Non-pigmented ciliary epithelial cell (primary cell): ENCODE measurements around the gene SLC20A1.
"Not testable (repeated sequence)": the region's sequence is repeated elsewhere in the genome, so short reads cannot be mapped to it uniquely, and the experiment has no call there.

Experiments
- DNase-seq: peaks from one replicate; pipeline ENCODE4 v3.0.0-alpha.2; 2010; ENCODE audit warnings: low read depth

The SLC20A1 gene

GRCh38 chr2:112646791-112647689 lies 1.3 kb downstream of the SLC20A1 start:
- DNase-seq = no peak

DNA sequence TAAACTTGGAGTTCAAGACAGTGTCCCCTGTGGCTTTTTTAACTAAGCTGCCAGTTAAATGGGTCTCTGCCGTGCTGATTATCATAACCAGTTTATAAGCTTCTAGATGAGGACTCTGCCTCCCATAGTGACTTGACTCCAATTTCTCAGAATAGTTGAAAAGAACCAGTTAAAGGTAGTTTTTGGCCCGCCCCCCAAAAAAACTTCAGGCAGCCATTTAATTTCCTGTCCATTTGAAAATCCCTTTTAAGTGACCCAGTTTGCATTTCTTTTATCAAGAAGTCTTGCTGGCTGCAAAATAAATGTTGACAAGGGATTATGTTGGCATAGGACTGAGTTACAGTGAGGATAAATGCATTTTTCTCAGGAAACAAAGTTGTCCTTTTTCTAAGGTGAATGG lies 2.3 kb downstream of the SLC20A1 start:
- DNase-seq = no peak

- DNase-seq = no peak
Observed at GRCh38 chr2:112656679-112657078, 10.9 kb downstream of the SLC20A1 start.

- DNase-seq = no peak
Observed at GRCh38 chr2:112658301-112658700, 12.6 kb downstream of the SLC20A1 start.

DNA sequence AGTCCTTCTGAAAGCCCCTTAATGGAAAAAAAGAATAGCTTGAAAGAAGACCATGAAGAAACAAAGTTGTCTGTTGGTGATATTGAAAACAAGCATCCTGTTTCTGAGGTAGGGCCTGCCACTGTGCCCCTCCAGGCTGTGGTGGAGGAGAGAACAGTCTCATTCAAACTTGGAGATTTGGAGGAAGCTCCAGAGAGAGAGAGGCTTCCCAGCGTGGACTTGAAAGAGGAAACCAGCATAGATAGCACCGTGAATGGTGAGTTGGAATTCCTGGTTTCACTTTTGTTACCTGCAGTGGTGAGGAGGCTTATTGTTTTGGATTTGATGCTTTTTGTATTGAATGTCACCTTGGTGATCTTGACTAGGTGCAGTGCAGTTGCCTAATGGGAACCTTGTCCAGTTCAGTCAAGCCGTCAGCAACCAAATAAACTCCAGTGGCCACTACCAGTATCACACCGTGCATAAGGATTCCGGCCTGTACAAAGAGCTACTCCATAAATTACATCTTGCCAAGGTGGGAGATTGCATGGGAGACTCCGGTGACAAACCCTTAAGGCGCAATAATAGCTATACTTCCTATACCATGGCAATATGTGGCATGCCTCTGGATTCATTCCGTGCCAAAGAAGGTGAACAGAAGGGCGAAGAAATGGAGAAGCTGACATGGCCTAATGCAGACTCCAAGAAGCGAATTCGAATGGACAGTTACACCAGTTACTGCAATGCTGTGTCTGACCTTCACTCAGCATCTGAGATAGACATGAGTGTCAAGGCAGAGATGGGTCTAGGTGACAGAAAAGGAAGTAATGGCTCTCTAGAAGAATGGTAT lies 13.3 kb downstream of the SLC20A1 start:
- no peak for DNase-seq

DNA sequence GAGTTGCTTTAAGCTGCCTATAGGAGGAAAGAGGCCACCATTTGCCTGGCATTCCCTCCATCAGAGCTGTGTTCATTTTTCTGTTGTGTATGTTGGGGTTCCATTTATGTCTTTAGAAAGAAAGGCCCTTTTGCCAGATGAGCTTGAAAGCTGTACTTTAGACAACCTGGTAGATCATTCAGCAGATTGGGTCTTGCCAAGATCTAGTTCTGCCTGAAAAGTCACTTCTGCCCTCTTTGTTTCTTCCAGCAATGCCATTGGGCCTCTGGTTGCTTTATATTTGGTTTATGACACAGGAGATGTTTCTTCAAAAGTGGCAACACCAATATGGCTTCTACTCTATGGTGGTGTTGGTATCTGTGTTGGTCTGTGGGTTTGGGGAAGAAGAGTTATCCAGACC lies 14.4 kb downstream of the SLC20A1 start:
- no peak for DNase-seq

- DNase-seq = no peak
Observed at GRCh38 chr2:112661656-112662305, 16.0 kb downstream of the SLC20A1 start.

GRCh38 chr2:112662704-112663103 lies 17.0 kb downstream of the SLC20A1 start:
- no peak for DNase-seq

DNA sequence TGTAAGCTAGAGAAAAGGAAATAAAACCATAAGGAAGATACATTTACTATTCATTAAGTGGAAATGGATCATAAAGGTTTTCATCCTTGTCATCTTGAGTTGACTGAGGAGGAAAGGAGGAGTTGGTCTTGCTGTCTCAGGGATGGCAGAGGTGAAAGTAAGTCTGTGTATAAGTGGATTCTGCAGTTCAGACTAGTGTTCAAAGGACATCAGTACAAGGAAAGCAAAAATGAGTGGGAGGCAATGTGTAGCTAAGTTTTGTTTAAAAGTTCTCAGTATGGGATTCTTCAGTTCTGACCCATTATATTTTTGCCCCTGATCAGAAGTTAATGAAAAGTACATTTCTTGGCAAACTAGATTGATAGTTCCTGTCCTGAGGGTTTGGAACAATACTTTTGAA lies 18.9 kb downstream of the SLC20A1 start:
- no peak for DNase-seq

- no peak for DNase-seq
Observed at GRCh38 chr2:112665113-112665780, 19.5 kb downstream of the SLC20A1 start.

DNA sequence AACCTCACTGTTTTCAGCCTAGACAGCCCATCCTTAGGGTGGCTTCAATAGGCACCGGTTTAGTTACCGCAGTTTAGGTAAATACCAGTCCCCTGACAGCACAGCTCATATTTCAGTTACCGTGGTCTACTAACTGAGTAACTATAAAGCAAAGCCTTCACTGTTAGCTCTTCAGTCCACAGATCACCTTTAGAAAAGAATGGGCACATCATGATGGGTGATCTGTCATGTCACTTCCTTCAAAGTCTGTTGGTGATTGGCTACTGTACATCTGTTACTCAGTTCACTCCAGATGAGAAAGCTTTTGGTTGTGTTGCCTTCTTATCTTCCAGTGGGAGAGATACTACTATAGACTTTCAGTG lies 21.0 kb downstream of the SLC20A1 start:
- no peak for DNase-seq

DNA sequence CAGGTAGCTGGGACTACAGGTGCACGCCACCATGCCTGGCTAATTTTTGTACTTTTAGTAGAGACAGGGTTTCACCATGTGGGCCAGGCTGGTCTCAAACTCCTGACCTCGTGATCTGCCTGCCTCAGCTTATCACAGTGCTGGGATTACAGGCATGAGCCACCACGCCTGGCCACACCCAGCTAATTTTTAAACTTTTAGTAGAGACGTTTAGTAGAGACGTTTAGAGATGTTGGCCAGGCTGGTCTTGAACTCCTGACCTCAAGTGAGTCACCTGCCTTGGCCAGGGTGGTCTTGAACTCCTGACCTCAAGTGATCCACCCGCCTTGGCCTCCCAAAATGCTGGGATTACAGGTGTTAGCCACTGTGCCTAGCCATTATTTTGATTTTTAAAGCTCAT lies 21.8 kb downstream of the SLC20A1 start:
- DNase-seq = not testable (repeated sequence)

DNA sequence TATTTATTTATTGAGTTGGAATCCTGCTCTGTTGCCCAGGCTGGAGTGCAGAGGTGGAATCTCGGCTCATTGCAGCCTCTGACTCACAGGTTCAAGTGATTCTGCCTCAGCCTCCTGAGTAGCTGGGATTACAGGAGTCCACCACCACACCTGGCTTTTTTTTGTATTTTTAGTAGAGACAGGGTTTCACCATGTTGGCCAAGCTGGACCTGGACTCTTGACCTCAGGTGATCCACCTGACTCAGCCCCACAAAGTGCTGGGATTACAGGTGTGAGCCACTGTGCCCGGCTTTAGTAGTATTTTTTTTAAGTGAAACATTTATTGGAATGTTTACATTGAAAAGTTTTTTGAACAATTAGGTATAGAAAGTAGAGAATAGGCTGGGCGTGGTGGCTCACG lies 23.9 kb downstream of the SLC20A1 start:
- DNase-seq = no peak

DNA sequence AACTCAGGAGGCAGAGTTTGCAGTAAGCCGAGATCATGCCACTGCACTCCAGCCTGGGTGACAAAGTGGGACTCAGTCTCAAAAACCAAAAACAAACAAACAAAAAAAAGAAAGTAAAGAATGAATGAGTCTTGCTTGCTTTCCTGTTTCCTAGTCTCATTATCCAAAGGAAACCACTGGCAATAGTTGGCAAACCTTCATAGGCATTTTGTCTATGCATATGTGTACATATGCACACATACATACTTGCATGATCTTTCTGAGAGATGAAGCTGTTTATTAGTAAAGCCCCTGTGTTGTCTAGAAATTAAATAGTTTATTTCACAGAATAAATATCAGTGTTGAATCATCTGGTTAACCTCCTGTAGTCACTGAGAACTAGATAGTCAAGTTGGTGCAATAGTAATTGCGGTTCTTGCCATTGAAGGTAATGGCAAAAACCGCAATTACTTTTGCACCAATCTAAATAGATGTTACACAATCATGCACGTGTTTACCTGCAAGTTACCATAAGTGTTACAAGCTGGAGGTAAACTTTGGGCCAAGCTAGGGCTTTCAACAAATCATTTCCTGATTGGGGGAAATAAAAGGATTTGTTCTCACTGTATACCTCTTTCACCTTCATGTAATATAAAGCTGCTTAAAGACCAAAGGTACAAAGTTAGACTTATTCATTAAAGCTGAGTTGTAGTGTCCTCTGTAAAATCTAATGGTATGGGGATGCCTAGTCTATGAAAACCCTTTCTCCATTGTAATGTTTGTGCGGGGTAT lies 24.7 kb downstream of the SLC20A1 start:
- DNase-seq = no peak

- DNase-seq = no peak
Observed at GRCh38 chr2:112671801-112672200, 26.1 kb downstream of the SLC20A1 start.

DNA sequence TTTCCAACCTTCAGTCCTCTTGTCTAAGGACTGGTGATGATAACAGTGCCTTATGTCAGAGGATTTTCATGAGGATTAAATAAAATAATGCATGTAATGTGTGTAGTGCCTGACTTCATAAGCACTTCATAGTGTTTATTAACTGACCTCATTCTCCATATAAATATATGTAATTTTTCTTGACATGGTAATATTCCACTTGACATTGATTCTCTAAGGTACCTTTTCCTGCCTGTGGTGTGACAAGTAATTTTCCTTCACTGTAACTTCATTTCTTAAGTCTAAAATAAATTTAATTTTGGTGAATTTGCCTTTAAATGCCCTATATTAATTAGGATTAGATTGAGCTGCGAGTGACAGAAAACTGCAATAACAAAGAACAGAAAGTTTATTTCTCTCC lies 27.3 kb downstream of the SLC20A1 start:
- DNase-seq = no peak

DNA sequence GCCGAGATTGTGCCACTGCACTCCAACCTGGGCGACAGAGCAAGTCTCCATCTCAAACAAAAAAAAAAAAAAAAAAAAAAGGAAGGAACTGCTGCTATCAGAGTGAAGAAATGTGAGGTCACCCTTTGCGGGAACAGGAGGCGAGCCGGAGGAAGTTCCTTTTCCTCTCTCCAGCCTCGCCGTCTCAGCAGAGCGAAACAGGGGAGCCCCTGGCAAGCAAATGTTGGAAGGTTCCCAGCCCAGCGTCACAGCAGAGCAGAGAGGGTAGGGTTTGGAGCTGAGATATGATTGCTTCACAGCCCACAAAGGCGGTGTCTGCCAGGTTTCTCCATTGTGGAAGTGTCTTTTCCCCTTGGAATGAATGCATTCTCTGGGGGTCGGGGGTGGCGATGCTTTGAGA lies 28.5 kb downstream of the SLC20A1 start:
- DNase-seq = no peak

GRCh38 chr2:112679484-112679883 lies 33.7 kb downstream of the SLC20A1 start:
- DNase-seq = no peak

DNA sequence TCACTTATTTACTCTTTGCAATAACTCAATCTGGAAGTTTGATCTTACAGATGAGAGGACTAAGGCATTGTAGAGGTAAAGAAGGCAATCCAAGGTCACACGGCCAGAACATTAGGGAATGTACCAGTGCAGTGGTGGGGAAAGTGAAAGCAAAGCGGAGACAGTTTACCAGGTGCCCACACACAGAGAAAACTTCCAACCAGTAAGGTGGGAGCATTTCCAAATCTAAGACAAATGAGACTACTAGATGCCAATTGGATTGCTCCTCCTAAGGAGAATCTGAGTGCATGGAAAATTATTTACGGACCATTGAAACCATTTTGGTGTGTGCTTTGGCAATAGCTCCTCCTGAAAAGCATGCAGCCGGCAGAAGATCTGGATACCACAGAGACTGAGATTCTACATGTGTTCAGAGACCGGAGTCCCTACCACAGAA lies 34.9 kb downstream of the SLC20A1 start:
- DNase-seq = no peak

GRCh38 chr2:112682101-112682500 lies 36.4 kb downstream of the SLC20A1 start:
- no peak for DNase-seq
